Heart right ventricle (tissue), 16 donors: ENCODE measurements around the gene SLC35B4. TPM values are rescaled to one million over a fixed set of nuclear protein-coding genes. Genes with fewer than 3 reads are reported as not detected.

Experiments
- ATAC-seq, 8 donors: fragments of 200-7000 bp; cut with Tn5 transposase; one replicate each; pipeline ENCODE4 v1.9.1; 2020; ENCODE audit warnings: mild to moderate bottlenecking in 8 of 8, moderate library complexity in 8 of 8, moderate number of reproducible peaks in 1 of 8
- DNase-seq, 2 donors: peaks; one replicate each; pipeline ENCODE4 v3.0.0-alpha.2; 2020
- H3K27ac ChIP-seq, 10 donors: fragments of 200-600 bp; sonication (generic) in 2 of 10; one replicate each; pipeline versions ENCODE4 v1.5.0 to v1.8.0; 2020 to 2022; ENCODE audit warnings: mild to moderate bottlenecking in 3 of 10
- H3K27me3 ChIP-seq, 7 donors: fragments of 200-600 bp; one replicate each; pipeline ENCODE4 v1.8.0; 2021 to 2022; ENCODE audit warnings: mild to moderate bottlenecking in 2 of 7
- H3K36me3 ChIP-seq, 9 donors: fragments of 200-600 bp; sonication (generic) in 1 of 9; one replicate each; pipeline versions ENCODE4 v1.5.0 to v1.8.0; 2020 to 2022; ENCODE audit warnings: mild to moderate bottlenecking in 2 of 9
- H3K4me1 ChIP-seq, 9 donors: fragments of 200-600 bp; sonication (generic) in 1 of 9; one replicate each; pipeline versions ENCODE4 v1.5.0 to v1.8.0; 2020 to 2022; ENCODE audit warnings: mild to moderate bottlenecking in 4 of 9
- H3K4me3 ChIP-seq, 10 donors: fragments of 200-600 bp; sonication (generic) in 2 of 10; one replicate each; pipeline versions ENCODE4 v1.5.0 to v1.8.0; 2020 to 2022; ENCODE audit warnings: mild to moderate bottlenecking in 7 of 10, moderate library complexity in 2 of 10
- H3K9me3 ChIP-seq, 11 donors: fragments of 200-600 bp in 10 of 11; sonication (generic) in 2 of 11; one replicate each; pipeline versions ENCODE4 v1.5.0 to v1.8.0; 2013 to 2022; ENCODE audit warnings: mild to moderate bottlenecking in 2 of 11, control low read depth in 1 of 11, moderate library complexity in 1 of 11
- WGBS, 2 donors: extraction: QIAGEN DNeasy Blood & Tissue Kit; methylation state at CpG; one replicate each; pipeline ENCODE4 v1.1.7; 2013; ENCODE audit warnings: inconsistent platforms in 1 of 2; 5-methylcytosine and 5-hydroxymethylcytosine counted together
- intact Hi-C, 10 donors: fragments of 100-400 bp; cut with DNase I; formaldehyde crosslinking; loops; one replicate each; pipeline versions ENCODE4 v1.11.1 to v1.14.2; 2022
- polyA plus RNA-seq, 2 donors: library from polyadenylated mRNA; stranded (reverse); fragments of 200-250 nt; gene quantifications; one replicate each; pipeline ENCODE4 v1.2.3, GENCODE V29; 2013
- total RNA-seq, 10 donors: library from RNA; stranded (reverse); fragmentation: NEBNext Ultra II Directional in 3 of 10; extraction: Animal tissue kit (Norgen Biotek cat#: 25700) in 3 of 10; gene quantifications; one replicate each; pipeline versions ENCODE4 v1.2.1 to v1.2.4, GENCODE V29; 2021 to 2023
- TF ChIP-seq, protein P1 (sequence below), 9 donors: fragments of 200-600 bp; sonication (generic) in 2 of 9; IDR thresholded peaks; one replicate each; pipeline versions ENCODE4 v1.5.0 to v1.8.0; 2021 to 2022; ENCODE audit warnings: antibody characterized with exemption in 9 of 9, mild to moderate bottlenecking in 5 of 9, moderate library complexity in 1 of 9
- donor health status: Arrhythmogenic right ventricular cardiomyopathy.
- donor health status: ischemic (EF 13 %, LVEDD 7.1; RV severe dilation, severe dysfunction).
- donor health status: healthy with polysubstance abuse.
- donor health status: DM: no; HTN: yes; CAD: no.
- donor health status: DM: no; HTN: no; CAD: no.
- donor health status: ischemic (EF 25% LVEDD 6.9; RV normal size, moderate dysfunction).
- donor health status: ischemic (EF 25% LVEDD 5.7; RV mildly dilated, moderate dysfunction).
- donor health status: healthy.
- donor health status: DM: yes; HTN: yes; CAD: no.
- donor health status: Ischemic cardiomyopathy.
- donor health status: ischemic (EF 35%, LVEDD 5.7; RV mildly dilated, moderate dysfunction).
- donor health status: nonischemic (EF 11% LVEDD 7.7; RV severe dilation, severe dysfunction).
- donor health status: DM: yes; HTN: yes; CAD: no.
- donor health status: PGD.
- donor health status: ischemic (EF 29% LVEDD 5.4; RV normal size, mild dysfunction).
- donor health status: nonischemic (EF 23%, LVEDD 6.1; RV moderate dilation, normal function).

SLC35B4 gene
- total and polyA plus RNA-seq, 12 donors = 2.4 to 7.9 (median 4.6) TPM

DNA sequence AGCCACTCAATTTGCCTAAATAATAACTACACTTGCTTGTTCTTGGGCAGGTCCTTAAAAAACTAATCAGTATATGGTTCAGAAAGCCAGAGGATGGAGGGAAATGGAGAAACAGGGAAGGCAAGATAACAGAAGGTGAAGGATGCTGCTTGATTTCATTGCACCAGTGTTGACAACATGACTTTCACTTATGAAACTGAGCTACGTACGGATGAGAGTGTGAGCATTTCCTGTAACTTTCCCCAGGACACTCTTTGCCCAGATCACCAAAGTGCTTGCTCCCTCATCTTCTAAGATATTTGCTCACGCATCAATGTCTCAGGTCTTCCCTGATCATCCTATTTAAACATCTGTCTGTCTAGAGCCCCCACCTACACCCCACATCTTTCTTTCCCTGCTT lies 37.4 kb downstream of the SLC35B4 start:
- H3K4me3 ChIP-seq = no peak overlapping the region

DNA sequence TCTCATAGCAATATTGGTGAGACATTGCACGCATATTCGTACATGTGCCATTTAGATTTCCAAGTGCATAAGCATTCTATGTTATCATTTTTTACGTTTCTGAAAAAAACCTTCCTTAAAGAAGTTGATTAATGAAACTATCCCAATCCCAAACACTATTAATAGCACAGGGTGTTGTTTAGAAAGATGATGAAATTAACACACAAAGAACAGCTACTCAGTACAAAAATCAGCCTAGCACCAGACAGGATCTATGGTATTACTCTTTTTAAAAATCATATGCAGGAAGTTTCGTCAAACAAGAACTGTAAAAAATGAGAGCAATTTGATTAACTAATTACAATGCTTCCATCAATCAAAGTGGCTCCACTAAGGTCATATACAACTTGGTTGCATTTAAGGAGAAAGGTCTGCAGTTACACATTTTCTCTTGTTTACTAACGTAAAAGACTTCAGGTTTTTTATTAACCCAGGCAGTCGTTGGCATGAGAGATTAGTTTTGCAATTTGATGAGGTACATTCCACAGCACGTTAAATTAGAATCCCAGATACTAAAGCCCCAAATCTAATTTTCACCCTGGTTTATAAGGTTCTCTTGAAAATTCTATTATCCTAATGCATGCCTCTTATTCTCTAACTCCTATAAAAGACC lies 38.1 kb downstream of the SLC35B4 start:
- TF ChIP-seq, protein P1, sequence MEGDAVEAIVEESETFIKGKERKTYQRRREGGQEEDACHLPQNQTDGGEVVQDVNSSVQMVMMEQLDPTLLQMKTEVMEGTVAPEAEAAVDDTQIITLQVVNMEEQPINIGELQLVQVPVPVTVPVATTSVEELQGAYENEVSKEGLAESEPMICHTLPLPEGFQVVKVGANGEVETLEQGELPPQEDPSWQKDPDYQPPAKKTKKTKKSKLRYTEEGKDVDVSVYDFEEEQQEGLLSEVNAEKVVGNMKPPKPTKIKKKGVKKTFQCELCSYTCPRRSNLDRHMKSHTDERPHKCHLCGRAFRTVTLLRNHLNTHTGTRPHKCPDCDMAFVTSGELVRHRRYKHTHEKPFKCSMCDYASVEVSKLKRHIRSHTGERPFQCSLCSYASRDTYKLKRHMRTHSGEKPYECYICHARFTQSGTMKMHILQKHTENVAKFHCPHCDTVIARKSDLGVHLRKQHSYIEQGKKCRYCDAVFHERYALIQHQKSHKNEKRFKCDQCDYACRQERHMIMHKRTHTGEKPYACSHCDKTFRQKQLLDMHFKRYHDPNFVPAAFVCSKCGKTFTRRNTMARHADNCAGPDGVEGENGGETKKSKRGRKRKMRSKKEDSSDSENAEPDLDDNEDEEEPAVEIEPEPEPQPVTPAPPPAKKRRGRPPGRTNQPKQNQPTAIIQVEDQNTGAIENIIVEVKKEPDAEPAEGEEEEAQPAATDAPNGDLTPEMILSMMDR (IDR thresholded peaks at IDR 0.05) = no peak
- no peaks in the 10 kb centered on the region for H3K36me3 ChIP-seq
- peaks cover 0 to 21% (median 8%) of the 10 kb centered on the region in 7 donors for H3K27me3 ChIP-seq
- H3K4me1 ChIP-seq = no peaks in the 10 kb centered on the region
- ATAC-seq (no peak), DNase-seq (no peak)
- H3K27ac ChIP-seq = no peak overlapping the region
- intact Hi-C loops = no loop called here
- H3K9me3 ChIP-seq = no peaks in the 10 kb centered on the region
- H3K4me3 ChIP-seq = no peak overlapping the region
- WGBS, 2 donors = 78 to 85% methylated on average over 7 of the region's 7 CpGs

More for the DNA sequence above, 37.4 kb downstream of the SLC35B4 start:
- no peaks in the 10 kb centered on the region for H3K9me3 ChIP-seq
- H3K27ac ChIP-seq = no peak overlapping the region
- DNase-seq = no peak
- intact Hi-C loops = no loop called here
- WGBS, 2 donors = 48 to 59% methylated on average over 3 of the region's 3 CpGs
- H3K4me1 ChIP-seq = no peaks in the 10 kb centered on the region
- ATAC-seq = no peak
- peaks cover 0 to 28% (median 8%) of the 10 kb centered on the region in 7 donors for H3K27me3 ChIP-seq
- TF ChIP-seq, protein P1 (IDR thresholded peaks at IDR 0.05) = no peak
- no peaks in the 10 kb centered on the region for H3K36me3 ChIP-seq

DNA sequence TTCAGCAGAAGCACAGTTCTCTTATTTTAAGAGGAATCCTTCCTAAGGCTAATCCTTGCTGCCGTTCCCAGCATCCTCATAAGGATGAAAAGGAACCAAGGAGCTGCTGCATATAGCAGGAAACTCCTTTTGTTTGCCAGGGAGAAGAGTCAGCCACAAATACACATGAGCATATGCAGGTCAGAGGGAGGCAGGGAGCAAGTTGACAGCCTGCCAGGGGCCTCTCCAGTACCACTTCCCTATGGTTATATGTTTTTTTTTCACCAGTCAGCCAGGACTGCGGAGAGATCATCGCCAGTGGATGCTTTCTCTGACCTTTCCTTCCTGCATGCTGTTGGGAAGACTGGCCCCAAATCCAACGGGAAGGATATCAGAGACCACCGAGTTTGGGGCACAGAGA lies 39.8 kb downstream of the SLC35B4 start:
- ATAC-seq = no peak
- H3K9me3 ChIP-seq = no peaks in the 10 kb centered on the region

DNA sequence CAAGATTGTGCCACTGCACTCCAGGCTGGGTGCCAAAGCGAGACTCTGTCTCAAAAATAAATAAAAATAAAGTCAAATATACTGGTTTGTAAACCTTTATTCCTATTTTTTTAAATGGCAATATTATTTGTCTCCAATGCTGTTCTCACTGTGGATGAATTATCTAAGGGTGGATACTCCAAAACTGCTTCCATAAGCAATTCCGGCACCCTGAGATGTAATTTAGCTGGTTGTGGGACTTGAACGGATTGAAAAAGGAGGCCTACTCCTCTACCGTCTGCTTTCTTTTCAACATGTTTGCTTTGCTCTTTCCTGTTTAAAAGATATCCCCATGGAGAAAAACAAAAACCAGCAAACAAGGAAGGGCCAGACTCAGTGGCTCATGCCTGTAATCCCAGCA lies 54.4 kb downstream of the SLC35B4 start:
- H3K4me1 ChIP-seq = no peaks in the 10 kb centered on the region
- no peak overlapping the region for H3K27ac ChIP-seq
- WGBS, 2 donors = 89 to 91% methylated on average over 4 of the region's 4 CpGs
- no peak overlapping the region for H3K4me3 ChIP-seq
- no peak for ATAC-seq
- intact Hi-C loops = no loop called here
- no peak for DNase-seq
- peaks cover 0 to 4% (median 0%) of the 10 kb centered on the region in 7 donors for H3K27me3 ChIP-seq
- peaks cover 0 to 18% (median 0%) of the 10 kb centered on the region in 11 donors for H3K9me3 ChIP-seq
- no peaks in the 10 kb centered on the region for H3K36me3 ChIP-seq
- TF ChIP-seq, protein P1 (IDR thresholded peaks at IDR 0.05) = no peak

More for the DNA sequence above, 39.8 kb downstream of the SLC35B4 start:
- Histone ChIP-seq H3K4me3 (no peak overlapping the region), H3K4me1 (no peaks in the 10 kb centered on the region), H3K36me3 (no peaks in the 10 kb centered on the region), H3K27me3 (peaks cover 0 to 8% (median 3%) of the 10 kb centered on the region in 7 donors), H3K27ac (no peak overlapping the region)
- intact Hi-C loops = no loop called here
- TF ChIP-seq, protein P1 (IDR thresholded peaks at IDR 0.05) = no peak
- DNase-seq = no peak
- 36 to 45% methylated on average over 5 of the region's 5 CpGs for whole genome bisulfite sequencing, 2 donors
